ENCODE data around the gene IPO4.
A peak's percentile ranks its signal among the peaks of the same experiment; 100 is the strongest.
"Not testable (repeated sequence)": the region's sequence is repeated elsewhere in the genome, so short reads cannot be mapped to it uniquely, and the experiment has no call there.

IPO4 gene

DNA sequence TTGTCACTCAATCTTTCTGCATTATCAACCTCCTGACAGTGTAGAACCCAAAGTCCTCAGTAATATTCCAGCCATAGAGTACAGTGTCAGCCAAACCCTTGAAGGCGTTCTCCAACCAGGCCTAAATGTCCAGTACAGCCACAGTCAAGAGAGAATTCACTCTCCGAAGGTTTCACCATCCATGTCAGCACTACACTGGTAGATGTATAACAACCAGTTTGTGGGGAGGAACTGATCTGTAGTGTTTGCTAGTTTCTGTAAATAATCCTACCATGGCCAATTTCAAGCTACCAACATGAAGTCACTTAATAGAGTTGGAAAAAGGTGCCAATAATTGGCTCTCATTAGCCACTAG, 27.7 kb upstream of the IPO4 start:
- no peak for DNase-seq

DNA sequence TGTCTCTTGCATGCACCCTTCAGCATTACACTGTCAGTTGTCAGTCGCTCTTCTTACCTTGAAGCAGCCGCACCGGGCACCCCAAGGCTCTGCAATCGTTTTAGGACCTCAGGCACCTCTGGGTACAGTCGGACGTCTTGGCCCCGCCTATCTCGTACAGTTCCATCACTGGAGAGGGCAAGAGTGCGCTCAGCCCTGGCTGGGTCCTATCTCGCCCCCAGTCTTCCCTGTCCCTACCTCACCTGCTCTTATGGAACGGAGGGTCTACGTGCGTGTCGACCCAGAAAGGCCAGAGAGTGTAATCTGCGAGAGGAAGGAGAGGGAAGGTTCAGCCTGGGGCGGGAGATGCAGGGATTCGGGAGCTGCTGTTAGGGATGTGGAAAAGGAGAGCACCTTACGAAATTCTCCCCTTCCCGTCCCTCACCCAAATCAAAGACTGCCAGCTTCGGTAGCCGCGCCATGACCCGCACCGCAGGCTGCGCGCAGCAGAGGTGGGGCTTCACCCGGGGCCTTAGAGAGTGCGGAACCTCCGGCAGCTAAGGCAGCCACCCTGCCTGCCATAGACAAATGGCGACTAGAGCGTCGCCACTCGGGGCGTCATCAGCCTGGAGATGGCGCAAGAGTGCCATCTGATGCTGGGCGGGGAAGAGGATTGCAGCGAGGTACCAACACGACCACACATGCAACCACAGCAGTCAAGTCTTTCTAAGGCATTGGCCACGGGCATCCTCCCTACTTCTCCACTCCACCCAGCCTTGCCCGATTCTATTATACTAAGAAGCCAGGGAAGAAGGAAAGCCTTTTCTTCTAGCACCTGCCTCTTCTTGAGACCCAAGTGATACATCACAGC, 27.1 kb upstream of the IPO4 start, which contains the start of gene MDP1:
MDP1 (minus strand) TSS at position 572 of the 850 bp plus-strand sequence; CDS start at position 461, 111 bp downstream.
- peak; percentile 84 to 92 for DNase-seq

GRCh38 chr14:24213866-24214662, 25.4 kb upstream of the IPO4 start:
- no peak for DNase-seq

- DNase-seq, result peak; percentile 96 to 98
These were observed 24.6 kb upstream of the IPO4 start, which contains the start of gene CHMP4A for GRCh38 chr14:24212924-24213865. TSS of gene CHMP4A (minus strand) at chr14:24213488. CDS start at chr14:24213439, 49 bp downstream.

DNA sequence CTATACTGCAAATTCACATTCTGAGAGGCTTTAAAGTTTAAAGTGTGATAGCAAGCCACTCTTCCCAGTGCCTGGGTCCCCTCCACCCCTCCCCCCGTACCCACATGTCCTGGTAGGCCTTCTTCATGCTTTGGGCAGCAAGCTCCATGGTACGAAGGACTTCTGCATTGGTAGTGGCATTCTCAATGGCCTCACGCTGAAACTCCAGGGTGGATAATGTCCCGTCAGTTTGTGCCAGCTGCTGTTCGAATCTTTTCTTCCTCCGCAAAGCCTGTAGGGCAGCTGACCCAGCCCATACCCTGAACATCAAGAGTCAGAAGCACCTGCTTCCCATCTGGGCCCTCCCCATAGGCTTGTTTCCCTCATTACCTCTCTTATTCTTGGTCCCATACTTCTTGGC, 22.7 kb upstream of the IPO4 start:
- no peak for DNase-seq

- no peak for DNase-seq
These were observed 19.0 kb upstream of the IPO4 start for GRCh38 chr14:24207625-24208024.

DNA sequence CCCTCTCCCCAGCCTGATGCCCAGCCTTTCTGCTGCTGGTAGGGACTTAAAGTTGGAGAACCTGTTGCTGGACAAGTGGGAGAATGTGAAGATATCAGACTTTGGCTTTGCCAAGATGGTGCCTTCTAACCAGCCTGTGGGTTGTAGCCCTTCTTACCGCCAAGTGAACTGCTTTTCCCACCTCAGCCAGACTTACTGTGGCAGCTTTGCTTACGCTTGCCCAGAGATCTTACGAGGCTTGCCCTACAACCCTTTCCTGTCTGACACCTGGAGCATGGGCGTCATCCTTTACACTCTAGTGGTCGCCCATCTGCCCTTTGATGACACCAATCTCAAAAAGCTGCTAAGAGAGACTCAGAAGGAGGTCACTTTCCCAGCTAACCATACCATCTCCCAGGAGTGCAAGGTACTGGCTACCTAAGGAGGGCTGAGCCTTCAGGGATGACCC, 18.5 kb upstream of the IPO4 start:
- no peak for DNase-seq

GRCh38 chr14:24206260-24207103, 17.9 kb upstream of the IPO4 start:
- DNase-seq, result no peak

DNA sequence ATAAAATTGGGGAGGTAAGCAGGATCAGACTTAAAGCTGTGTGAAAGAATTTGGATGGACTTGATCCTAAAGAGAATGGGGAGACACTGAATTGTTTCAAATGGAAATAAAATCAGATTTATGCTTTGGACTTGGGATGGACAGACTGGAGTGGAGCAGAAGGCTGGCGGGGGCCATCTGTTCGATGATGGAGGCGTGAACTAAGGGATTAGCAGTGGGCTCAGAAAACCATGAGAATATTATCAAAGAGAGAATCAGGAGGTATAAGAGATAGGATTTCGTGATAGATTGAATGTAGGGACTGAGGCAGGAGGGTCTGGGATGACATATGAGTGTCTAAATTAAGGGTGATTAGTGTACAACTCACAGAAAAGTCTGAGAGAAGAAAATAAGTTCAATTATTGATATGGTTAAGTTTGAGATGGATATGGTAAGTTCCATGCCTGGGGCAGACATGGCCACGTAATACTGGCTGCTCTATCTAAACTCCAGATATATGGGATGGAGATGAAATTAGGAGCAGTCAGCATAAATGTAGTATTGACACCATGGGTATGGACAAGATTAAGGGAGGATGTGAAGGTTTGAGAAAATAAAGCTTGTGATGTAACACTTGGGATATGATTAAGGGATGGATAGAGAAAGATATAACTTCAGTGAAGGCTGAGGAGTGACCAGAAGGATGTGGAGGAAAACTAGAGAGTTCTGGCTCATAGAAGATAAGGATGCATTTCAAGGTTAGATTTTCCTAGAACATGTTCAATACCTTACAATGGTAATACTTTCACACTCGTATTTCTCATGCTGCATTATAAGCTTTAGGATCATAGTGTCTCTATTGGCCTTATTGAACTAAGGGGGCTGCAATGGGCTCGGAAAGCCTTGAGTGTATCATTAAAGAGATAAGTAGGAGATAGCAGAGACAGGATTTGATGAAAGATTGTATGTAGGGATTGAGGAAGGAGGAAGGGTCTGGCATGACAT, 15.8 kb upstream of the IPO4 start:
- DNase-seq, result no peak

DNA sequence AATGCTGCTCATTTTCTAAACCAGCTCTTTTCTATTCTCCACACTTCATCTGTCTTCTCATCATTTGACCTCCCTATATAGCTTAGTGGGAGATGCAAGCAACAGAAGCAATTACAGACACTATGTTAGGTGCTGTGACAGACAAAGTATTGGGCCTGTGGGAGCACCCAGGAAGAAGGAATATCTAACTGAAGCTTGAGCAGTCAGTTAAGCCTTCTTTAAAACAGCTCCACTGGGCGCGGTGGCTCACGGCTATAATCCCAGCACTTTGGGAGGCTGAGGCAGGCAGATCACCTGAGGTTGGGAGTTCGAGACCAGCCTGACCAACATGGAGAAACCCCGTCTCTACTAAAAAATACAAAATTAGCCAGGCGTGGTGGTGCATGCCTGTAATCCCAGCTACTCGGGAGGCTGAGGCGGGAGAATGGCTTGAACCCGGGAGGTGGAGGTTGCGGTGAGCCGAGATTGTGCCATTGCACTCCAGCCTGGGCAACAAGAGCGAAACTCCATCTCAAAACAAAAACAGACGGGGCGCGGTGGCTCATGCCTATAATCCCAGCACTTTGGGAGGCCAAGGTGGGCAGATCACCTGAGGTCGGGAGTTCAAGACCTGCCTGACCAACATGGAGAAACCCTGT, 14.8 kb upstream of the IPO4 start:
- not testable (repeated sequence) for DNase-seq

- DNase-seq, result not testable (repeated sequence)
These were observed 13.9 kb upstream of the IPO4 start for GRCh38 chr14:24202538-24202937.

GRCh38 chr14:24198814-24199524, 10.4 kb upstream of the IPO4 start:
- DNase-seq, result no peak

DNA sequence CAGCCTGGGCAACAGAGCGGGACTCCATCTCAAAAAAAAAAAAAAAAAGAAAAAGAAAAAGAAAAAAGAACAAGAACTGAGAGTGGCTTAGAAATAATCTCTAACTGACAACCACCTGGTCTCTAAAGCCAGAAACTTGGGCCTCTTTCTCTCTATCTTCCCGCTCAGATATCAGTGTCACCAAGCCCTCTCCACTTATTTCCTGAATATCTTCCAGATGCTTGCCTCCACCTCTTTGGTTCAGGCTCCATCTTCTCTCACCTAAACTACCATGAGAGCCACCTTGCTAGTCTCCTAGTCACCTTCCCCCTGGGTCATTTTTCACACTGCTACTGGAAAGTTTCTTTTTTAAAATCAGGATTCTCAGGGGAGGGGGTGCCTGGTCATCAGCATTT, 8.4 kb upstream of the IPO4 start:
- no peak for DNase-seq

GRCh38 chr14:24196071-24197055, 7.7 kb upstream of the IPO4 start:
- peak; percentile 21 to 26 for DNase-seq

DNA sequence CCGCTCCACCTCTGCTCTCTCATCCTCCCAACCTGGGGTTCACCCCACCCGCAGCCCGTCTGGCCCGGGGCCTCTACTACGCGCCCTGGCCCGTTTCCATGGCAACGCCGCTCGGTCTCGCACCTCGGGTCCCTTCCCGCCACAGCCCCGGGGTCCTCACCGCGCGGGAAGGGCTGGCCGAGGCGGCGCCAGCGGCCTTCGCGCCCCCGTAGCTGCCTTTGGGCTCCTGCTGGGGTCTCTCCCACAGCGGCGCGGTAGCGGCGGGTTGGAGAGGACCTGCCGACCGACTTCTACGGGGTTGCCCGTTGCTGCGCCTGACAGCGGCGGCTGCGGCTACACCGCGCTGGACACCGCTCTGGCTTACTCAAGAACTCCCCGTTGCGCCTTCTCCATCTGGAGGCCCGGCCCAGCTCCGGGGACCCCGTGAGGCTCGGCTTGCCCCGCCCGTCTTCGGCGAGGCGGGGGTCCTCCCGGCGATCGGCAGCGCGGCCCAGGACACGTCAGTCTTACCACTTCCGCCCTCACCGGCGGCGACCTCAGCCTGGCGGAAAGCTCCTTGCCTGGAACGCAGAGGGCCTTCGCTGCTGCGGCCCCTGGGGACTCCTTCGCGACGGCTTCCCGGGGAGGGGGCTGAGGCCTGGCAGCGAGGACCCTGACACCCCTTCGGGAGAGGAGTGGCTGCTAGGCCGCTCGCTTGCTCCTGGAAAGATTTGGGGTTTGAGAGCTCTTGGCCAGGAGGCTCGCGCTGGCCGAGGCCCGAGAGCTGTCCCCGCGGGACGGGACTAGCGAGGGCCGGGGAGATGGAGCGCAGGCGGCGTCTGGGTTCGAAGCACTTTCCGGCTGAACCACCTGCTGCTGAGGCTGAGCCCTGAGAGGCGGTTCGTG, 6.8 kb upstream of the IPO4 start, which contains the start of gene TM9SF1:
TM9SF1 (minus strand) TSS at position 256 of the 885 bp plus-strand sequence. CDS start 422 bp downstream, outside the sequence.
- DNase-seq, result peak; percentile 75 to 76

- no peak for DNase-seq
These were observed 6.2 kb upstream of the IPO4 start for GRCh38 chr14:24194873-24195185.

Data from inflammatory macrophage treated with lipopolysaccharide for 1 hour (primary cell).